ENCODE data around the gene SNAI3. TPM values are rescaled to one million over a fixed set of nuclear protein-coding genes. Genes with fewer than 3 reads are reported as not detected.

The SNAI3 gene
- total and polyA plus RNA-seq, 9 of the 15 experiments (the other 6 are each of a cell fraction or from before 2014, with no cell fraction given): 0.04 to 4.1 (median 0.80) TPM; not detected in 1

DNA sequence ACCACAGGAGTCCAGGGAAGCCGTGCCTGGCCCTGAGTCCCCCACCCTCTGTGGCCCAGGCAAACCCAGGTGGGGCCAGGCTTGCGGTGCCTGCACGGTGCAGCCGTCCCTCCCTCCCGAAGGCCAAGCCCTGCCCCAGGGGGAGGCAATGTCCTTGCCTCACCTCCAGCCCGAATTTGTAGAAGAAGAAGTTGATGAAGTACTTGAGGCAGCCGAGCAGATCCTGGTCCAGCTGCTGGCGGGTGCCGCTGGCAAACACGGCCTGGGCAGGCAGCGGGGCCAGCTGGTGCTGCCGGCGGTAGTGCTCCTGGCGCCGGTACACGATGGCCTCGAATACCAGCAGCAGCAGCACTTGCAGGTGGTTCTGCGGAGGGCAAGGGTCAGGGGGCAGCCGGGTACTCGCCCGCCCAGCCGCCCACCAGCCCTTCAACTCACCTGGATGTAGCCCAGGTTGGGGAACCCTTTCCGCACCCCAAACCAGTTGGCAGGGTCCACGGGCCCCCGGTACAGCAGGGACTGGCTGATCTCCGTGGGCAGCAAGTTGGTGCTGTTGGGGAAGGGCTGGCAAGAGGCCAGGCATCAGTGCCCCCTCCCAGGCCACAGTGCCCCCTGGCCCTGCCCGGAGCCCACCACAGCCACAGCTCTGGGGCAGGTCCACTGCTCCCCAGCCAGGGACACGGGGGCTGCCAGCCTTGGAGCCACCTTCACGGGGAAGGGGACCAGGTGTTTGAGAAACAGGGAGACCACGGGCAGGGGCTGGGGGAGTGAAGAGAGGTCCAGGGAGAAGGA, 46.1 kb upstream of the SNAI3 start:
- H3K36me3 ChIP-seq (ENCODE audit: control insufficient read depth, insufficient read depth, low read length): peaks cover 85% of the 10 kb centered on the region
- no peaks in the 10 kb centered on the region for H3K9me3 ChIP-seq (replicated peaks; ENCODE audit: control insufficient read depth, insufficient read depth, low read depth, low read length)
- BruUV-seq (replicated peaks): no TSS peak
- H2AFZ ChIP-seq (ENCODE audit: low read depth, low read length): no peak overlapping the region
- no peak overlapping the region for H3K27ac ChIP-seq (ENCODE audit: extremely low read depth, low read depth, low read length)
- no peak for DNase-seq (ENCODE audit: extremely low read depth in 1 of 4, low spot score in 3 of 4)
- POLR2A ChIA-PET: no interaction called here
- no peaks in the 10 kb centered on the region for H3K9me1 ChIP-seq (ENCODE audit: control insufficient read depth, insufficient read depth, low read length)
- H3K27me3 ChIP-seq (ENCODE audit: control insufficient read depth in 2 of 2, insufficient read depth in 2 of 2, low read length in 2 of 2): no peaks in the 10 kb centered on the region
- CTCF ChIA-PET (ENCODE audit: low intra/inter-chr PET ratio): interaction anchor here (0.6 kb wide), 1 partner anchor 16 kb away, joined by 3 read pairs; no protein-coding TSS in a partner anchor
- H3K4me1 ChIP-seq (replicated peaks in 1 of 2; ENCODE audit: control insufficient read depth in 2 of 2, insufficient read depth in 2 of 2, low read length in 2 of 2): peaks cover 0 to 73% of the 10 kb centered on the region in 2 experiments; a peak in 2 of 5 replicates
- H4K20me1 ChIP-seq (replicated peaks; ENCODE audit: control insufficient read depth, insufficient read depth, low read length): peaks cover 8% of the 10 kb centered on the region
- H3K4me2 ChIP-seq (ENCODE audit: insufficient read depth, low read length): no peak overlapping the region
- in situ Hi-C loops (cut with MboI) (no loop called here), intact Hi-C loops (cut with micrococcal nuclease) (no loop called here)
- peaks cover 7% of the 10 kb centered on the region; the same call in 2 of the 3 replicates for H3K79me2 ChIP-seq (ENCODE audit: control insufficient read depth, insufficient read depth, low read length)
- FAIRE-seq: no peak
- WGBS (ENCODE audit: insufficient coverage, low coverage, missing lambda C conversion rate): 84% methylated on average over 26 of the region's 30 CpGs
- no peak overlapping the region for H3K9ac ChIP-seq (ENCODE audit: insufficient read depth in 1 of 2, low read depth in 2 of 2, low read length in 2 of 2)
- no peak overlapping the region for H3K4me3 ChIP-seq
- peak; percentile 30; the same call in 2 of the 3 replicates for ATAC-seq
- no peak for TF ChIP-seq NCOA6 (IDR thresholded peaks at IDR 0.05)
- TF ChIP-seq CBX5 (IDR thresholded peaks at IDR 0.05; ENCODE audit: borderline replicate concordance, low read depth): no peak
- no peak for TF ChIP-seq CBFA2T2 (conservative IDR thresholded peaks at IDR 0.05)
- no peak for TF ChIP-seq ILF3 (IDR thresholded peaks at IDR 0.05; ENCODE audit: borderline replicate concordance)
- no peak for TF ChIP-seq ETV5 (CRISPR knock-in tag; IDR thresholded peaks at IDR 0.05; ENCODE audit: low read depth)
- TF ChIP-seq POLR2G (IDR thresholded peaks at IDR 0.05; ENCODE audit: low read depth, low read length): peak; percentile 60; the same call in 1 of the 2 replicates
- TF ChIP-seq HNRNPL (IDR thresholded peaks at IDR 0.05; ENCODE audit: low read depth, low read length): peak; percentile 51; the same call in 1 of the 2 replicates
- TF ChIP-seq, protein P1, sequence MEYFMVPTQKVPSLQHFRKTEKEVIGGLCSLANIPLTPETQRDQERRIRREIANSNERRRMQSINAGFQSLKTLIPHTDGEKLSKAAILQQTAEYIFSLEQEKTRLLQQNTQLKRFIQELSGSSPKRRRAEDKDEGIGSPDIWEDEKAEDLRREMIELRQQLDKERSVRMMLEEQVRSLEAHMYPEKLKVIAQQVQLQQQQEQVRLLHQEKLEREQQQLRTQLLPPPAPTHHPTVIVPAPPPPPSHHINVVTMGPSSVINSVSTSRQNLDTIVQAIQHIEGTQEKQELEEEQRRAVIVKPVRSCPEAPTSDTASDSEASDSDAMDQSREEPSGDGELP (CRISPR knock-in tag; IDR thresholded peaks at IDR 0.05; ENCODE audit: borderline replicate concordance): 0 out of 2 replicates have a peak, but pooled peaks have one; percentile 10
- TF ChIP-seq ZNF76 (CRISPR knock-in tag; IDR thresholded peaks at IDR 0.05; ENCODE audit: borderline replicate concordance): no peak
- no peak for TF ChIP-seq CAMTA2 (CRISPR knock-in tag; conservative IDR thresholded peaks at IDR 0.05)
- TF ChIP-seq HLTF (IDR thresholded peaks at IDR 0.05): no peak
- TF ChIP-seq ELF1 (tag; IDR thresholded peaks at IDR 0.05): no peak
- no peak for TF ChIP-seq MCM7 (IDR thresholded peaks at IDR 0.05)
- no peak for TF ChIP-seq PHB2 (IDR thresholded peaks at IDR 0.05; ENCODE audit: low read depth)
- TF ChIP-seq ZFX (CRISPR knock-in tag; IDR thresholded peaks at IDR 0.05): peak; percentile 28; the same call in 1 of the 2 replicates
- peak; percentile 93 for TF ChIP-seq RBM22 (IDR thresholded peaks at IDR 0.05; ENCODE audit: low read depth, low read length, poor library complexity, severe bottlenecking)
- TF ChIP-seq PCBP1 (IDR thresholded peaks at IDR 0.05; ENCODE audit: low read depth, low read length, poor library complexity, severe bottlenecking): no peak
- peak; percentile 42; the same call in 1 of the 2 replicates for TF ChIP-seq ZBTB33 (CRISPR knock-in tag; IDR thresholded peaks at IDR 0.05)
- no peak for TF ChIP-seq PURB (CRISPR knock-in tag; IDR thresholded peaks at IDR 0.05; ENCODE audit: low read depth)
- TF ChIP-seq NFIC (IDR thresholded peaks at IDR 0.05): peak; percentile 44; the same call in 1 of the 2 replicates

All from K562 (cell line).